ENCODE measurements around the gene ADARB2.

Gene ADARB2

GRCh38 chr10:1215862-1216573 is 521.3 kb downstream of the ADARB2 start:
- H3K9me3 Mint-ChIP-seq = no peaks in the 10 kb centered on the region
- DNase-seq (no peak), ATAC-seq (no peak)
- no peak overlapping the region for H3K27ac Mint-ChIP-seq
- no peak overlapping the region for H3K4me3 Mint-ChIP-seq
- H3K4me1 Mint-ChIP-seq = no peaks in the 10 kb centered on the region
- no peaks in the 10 kb centered on the region for H3K27me3 Mint-ChIP-seq

DNA sequence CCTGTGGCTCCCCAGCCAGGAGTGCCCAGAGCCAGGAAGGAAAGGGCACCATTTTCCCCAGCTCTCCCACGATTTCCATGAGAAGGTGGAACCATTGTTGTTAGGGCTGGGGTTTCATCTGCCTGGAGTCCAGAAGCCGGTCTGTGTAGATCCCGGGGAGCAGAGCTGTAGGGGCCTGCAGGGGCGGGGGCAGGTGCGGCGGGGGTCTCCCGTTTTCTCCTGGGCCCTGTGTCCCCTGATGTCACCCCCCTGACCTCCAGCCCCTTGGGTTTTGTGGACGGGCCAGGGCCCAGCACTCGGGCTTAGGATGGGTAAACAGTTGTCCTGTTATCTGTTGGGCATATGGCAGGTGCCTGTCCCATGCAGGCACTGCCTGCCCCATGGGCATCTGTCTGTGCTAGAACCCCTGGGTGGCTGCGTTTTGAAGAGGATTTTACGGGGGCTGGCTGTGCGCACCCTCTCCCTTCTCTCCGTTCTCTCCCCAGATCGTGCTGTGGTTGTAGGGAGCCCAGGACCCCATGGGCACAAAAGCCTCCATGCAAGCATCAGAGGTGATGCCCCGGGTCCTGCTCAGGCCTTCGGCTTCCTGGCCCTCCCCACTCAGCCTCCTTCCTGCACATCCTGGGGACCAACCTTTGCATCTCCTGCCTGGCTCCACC is 522.3 kb downstream of the ADARB2 start:
- DNase-seq (no peak), ATAC-seq (no peak)
- Mint-ChIP-seq H3K4me3 (no peak overlapping the region), H3K27ac (no peak overlapping the region), H3K27me3 (no peaks in the 10 kb centered on the region), H3K4me1 (no peaks in the 10 kb centered on the region), H3K9me3 (no peaks in the 10 kb centered on the region)

GRCh38 chr10:1214071-1214675 is 523.2 kb downstream of the ADARB2 start:
- Mint-ChIP-seq H3K27me3 (no peaks in the 10 kb centered on the region), H3K4me3 (no peak overlapping the region), H3K9me3 (no peaks in the 10 kb centered on the region), H3K27ac (no peak overlapping the region), H3K4me1 (no peaks in the 10 kb centered on the region)
- no peak for ATAC-seq
- no peak for DNase-seq

- no peaks in the 10 kb centered on the region for H3K9me3 Mint-ChIP-seq
- DNase-seq = no peak
- H3K27me3 Mint-ChIP-seq = no peaks in the 10 kb centered on the region
- ATAC-seq = no peak
- H3K4me3 Mint-ChIP-seq = no peak overlapping the region
- H3K27ac Mint-ChIP-seq = no peak overlapping the region
- no peaks in the 10 kb centered on the region for H3K4me1 Mint-ChIP-seq
These were observed 523.9 kb downstream of the ADARB2 start for GRCh38 chr10:1213252-1214070.

GRCh38 chr10:1212571-1213141 is 524.7 kb downstream of the ADARB2 start:
- Mint-ChIP-seq H3K27me3 (no peaks in the 10 kb centered on the region), H3K4me3 (no peak overlapping the region), H3K27ac (no peak overlapping the region), H3K9me3 (no peaks in the 10 kb centered on the region), H3K4me1 (no peaks in the 10 kb centered on the region)
- ATAC-seq (no peak), DNase-seq (no peak)

- ATAC-seq (no peak), DNase-seq (no peak)
- H3K27ac Mint-ChIP-seq = no peak overlapping the region
- H3K4me1 Mint-ChIP-seq = no peaks in the 10 kb centered on the region
- no peaks in the 10 kb centered on the region for H3K9me3 Mint-ChIP-seq
- H3K4me3 Mint-ChIP-seq = no peak overlapping the region
- H3K27me3 Mint-ChIP-seq = no peaks in the 10 kb centered on the region
These were observed 525.3 kb downstream of the ADARB2 start for GRCh38 chr10:1211844-1212570.

- Mint-ChIP-seq H3K4me1 (no peaks in the 10 kb centered on the region), H3K27me3 (no peaks in the 10 kb centered on the region), H3K4me3 (no peak overlapping the region), H3K9me3 (no peaks in the 10 kb centered on the region), H3K27ac (no peak overlapping the region)
- ATAC-seq (no peak), DNase-seq (no peak)
These were observed 526.7 kb downstream of the ADARB2 start for GRCh38 chr10:1210667-1211066.

- peak overlapping the region in 1 of 2 donors; percentile 14 for H3K27ac Mint-ChIP-seq
- DNase-seq (no peak), ATAC-seq (peak; percentile 62)
- no peaks in the 10 kb centered on the region for H3K9me3 Mint-ChIP-seq
- H3K27me3 Mint-ChIP-seq = no peaks in the 10 kb centered on the region
- no peak overlapping the region for H3K4me3 Mint-ChIP-seq
- H3K4me1 Mint-ChIP-seq = no peaks in the 10 kb centered on the region
These were observed 527.9 kb downstream of the ADARB2 start for GRCh38 chr10:1209355-1209979.

GRCh38 chr10:1208366-1209311 is 528.7 kb downstream of the ADARB2 start:
- ATAC-seq = no peak
- H3K27me3 Mint-ChIP-seq = no peaks in the 10 kb centered on the region
- H3K4me1 Mint-ChIP-seq = no peaks in the 10 kb centered on the region
- H3K4me3 Mint-ChIP-seq = no peak overlapping the region
- H3K9me3 Mint-ChIP-seq = no peaks in the 10 kb centered on the region
- no peak for DNase-seq
- H3K27ac Mint-ChIP-seq = no peak overlapping the region

GRCh38 chr10:1206601-1207000 is 530.7 kb downstream of the ADARB2 start:
- DNase-seq (no peak), ATAC-seq (no peak)
- Mint-ChIP-seq H3K4me3 (no peak overlapping the region), H3K9me3 (no peaks in the 10 kb centered on the region), H3K4me1 (no peaks in the 10 kb centered on the region), H3K27ac (peak overlapping the region in 1 of 2 donors; percentile 48), H3K27me3 (no peaks in the 10 kb centered on the region)

DNA sequence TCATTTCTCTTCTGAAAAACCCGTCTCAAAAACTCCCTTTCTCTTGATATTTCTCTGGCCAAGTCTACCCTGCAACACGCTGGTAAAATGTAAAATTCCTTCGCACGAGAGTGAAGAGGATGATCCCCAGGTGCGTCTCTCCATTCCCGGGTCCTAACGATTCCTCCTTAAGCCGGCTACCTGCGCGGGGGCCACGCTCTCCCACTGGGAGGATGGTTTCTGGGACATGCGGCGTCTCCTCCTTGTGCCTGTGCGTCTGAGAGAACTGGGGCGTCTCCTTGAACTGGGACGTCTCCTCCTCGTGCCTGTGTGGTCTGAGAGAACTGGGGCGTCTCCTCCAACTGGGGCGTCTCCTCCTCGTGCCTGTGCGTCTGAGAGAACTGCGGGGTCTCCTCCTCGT is 531.2 kb downstream of the ADARB2 start:
- no peaks in the 10 kb centered on the region for H3K27me3 Mint-ChIP-seq
- H3K4me1 Mint-ChIP-seq = no peaks in the 10 kb centered on the region
- ATAC-seq (no peak), DNase-seq (no peak)
- H3K27ac Mint-ChIP-seq = peak overlapping the region in 1 of 2 donors; percentile 48
- no peak overlapping the region for H3K4me3 Mint-ChIP-seq
- H3K9me3 Mint-ChIP-seq = no peaks in the 10 kb centered on the region

DNA sequence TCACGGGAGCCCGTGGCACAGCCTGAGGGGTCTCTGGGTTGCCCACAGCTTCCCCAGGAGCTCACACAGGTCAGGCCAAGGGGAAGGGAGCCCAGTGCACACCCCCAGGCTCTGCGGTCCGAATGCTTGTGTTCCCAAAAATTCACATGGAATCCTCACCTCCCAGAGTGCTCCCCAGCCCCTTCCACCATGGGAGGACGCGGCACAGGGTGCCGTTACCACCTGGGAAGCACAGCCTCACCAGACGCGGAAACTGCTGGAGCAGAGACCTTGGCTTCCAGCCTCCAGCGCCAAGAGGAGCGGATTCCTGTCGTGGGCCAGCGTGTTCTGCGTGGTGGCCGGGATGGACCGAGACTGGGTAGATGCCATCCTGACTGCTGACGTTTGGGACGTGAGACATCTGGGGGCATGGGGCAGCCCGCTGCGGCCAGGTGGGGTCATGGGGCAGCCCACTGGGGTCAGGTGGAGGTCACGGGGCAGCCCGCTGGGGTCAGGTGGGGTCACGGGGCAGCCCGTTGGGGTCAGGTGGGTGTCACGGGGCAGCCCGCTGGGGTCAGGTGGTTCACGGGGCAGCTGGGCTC is 531.8 kb downstream of the ADARB2 start:
- ATAC-seq (peak; percentile 34), DNase-seq (no peak)
- H3K4me3 Mint-ChIP-seq = no peak overlapping the region
- H3K27ac Mint-ChIP-seq = no peak overlapping the region
- H3K9me3 Mint-ChIP-seq = no peaks in the 10 kb centered on the region
- H3K27me3 Mint-ChIP-seq = no peaks in the 10 kb centered on the region
- no peaks in the 10 kb centered on the region for H3K4me1 Mint-ChIP-seq

DNA sequence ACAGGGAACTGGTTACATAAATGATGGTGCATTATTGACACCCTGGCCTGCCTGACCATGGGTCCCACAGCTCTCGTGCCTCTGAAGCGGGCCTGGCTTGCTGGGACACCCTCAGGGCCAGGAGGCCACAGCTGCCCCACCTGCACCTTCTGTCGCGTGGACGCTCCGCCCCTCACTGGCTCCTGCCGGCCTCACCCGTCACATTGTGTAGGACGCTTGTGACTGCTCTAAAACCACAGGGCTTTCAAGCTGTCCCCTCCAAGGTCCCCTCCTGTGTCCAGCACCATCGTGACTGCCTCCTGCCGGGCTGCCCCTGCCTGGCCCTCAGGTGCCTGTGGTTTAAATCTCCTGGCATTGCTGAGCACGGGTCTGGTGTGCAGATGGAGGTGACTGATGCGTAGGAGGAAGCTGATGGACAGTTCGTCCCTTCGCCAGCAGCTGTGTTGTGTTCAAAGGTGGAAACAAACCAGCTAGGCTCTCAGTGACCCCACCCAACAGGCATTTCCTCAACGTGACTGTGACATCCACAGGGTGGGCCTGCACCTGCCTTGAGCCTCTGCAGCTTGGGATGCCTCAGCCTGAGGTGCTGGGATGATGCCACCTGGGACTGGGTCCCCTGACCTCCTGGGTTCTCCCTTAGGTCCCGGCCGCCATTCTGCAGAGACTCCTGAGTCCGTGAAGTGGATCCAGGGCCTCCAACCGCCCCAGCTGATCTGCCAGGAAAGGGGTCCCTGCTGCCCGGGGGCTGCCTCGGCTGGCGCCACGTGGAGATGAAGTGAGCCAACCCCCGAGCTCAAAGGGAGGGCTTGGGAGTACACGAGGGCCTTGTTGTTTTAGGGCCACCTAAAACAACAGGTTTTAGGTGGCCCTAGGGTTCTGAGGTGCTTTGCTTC is 532.6 kb downstream of the ADARB2 start:
- Mint-ChIP-seq H3K27ac (no peak overlapping the region), H3K4me1 (no peaks in the 10 kb centered on the region), H3K9me3 (no peaks in the 10 kb centered on the region), H3K27me3 (no peaks in the 10 kb centered on the region), H3K4me3 (no peak overlapping the region)
- no peak for DNase-seq
- ATAC-seq = no peak

Measured in stimulated activated naive CD8-positive, alpha-beta T cell treated with anti-CD3 and anti-CD28 coated beads, Interleukin-15, amount 100 ng/mL, for 72 hours (primary cell).